Astrocyte (in vitro differentiated cells and primary cell): ENCODE measurements around the gene RALGPS1. TPM values are rescaled to one million over a fixed set of nuclear protein-coding genes. Genes with fewer than 3 reads are reported as not detected.

ENCODE experiments used
- DNase-seq: peaks from one replicate; pipeline ENCODE4 v3.0.0-alpha.2; 2010; ENCODE audit warnings: low read depth
- FAIRE-seq: peaks from 2 replicates; lab custom pipeline; 2011; peaks lifted over from hg19 to GRCh38; lab: Jason Lieb, UNC
- H2AFZ ChIP-seq: 2 replicates; pipeline ENCODE4 v1.6.0; 2012; ENCODE audit warnings: low read depth, low read length, inconsistent platforms
- H3K27ac ChIP-seq: 2 replicates; pipeline ENCODE4 v1.5.1; 2011; ENCODE audit warnings: low read depth, low read length, inconsistent platforms
- H3K27me3 ChIP-seq: 2 replicates; pipeline ENCODE4 v1.6.0; 2011; ENCODE audit warnings: low read length, inconsistent platforms; ENCODE audit not compliant: insufficient read depth
- H3K36me3 ChIP-seq: 2 replicates; pipeline ENCODE4 v1.5.1; 2011; ENCODE audit warnings: low read length, inconsistent platforms; ENCODE audit not compliant: insufficient read depth
- H3K4me1 ChIP-seq: 2 replicates; pipeline ENCODE4 v1.5.1; 2011; ENCODE audit warnings: low read length, inconsistent platforms; ENCODE audit not compliant: insufficient read depth
- H3K4me2 ChIP-seq: 2 replicates; pipeline ENCODE4 v1.6.0; 2012; ENCODE audit warnings: low read length, inconsistent platforms
- H3K4me3 ChIP-seq: 2 replicates; pipeline ENCODE4 v1.5.1; 2011; ENCODE audit warnings: low read depth, mild to moderate bottlenecking, low read length, inconsistent platforms; ENCODE audit not compliant: insufficient read depth
- H3K79me2 ChIP-seq: 2 replicates; pipeline ENCODE4 v1.6.0; 2012; ENCODE audit warnings: mild to moderate bottlenecking, low read length, inconsistent platforms; ENCODE audit not compliant: insufficient read depth
- H3K9ac ChIP-seq: 2 replicates; pipeline ENCODE4 v1.6.0; 2012; ENCODE audit warnings: mild to moderate bottlenecking, low read length, inconsistent platforms
- H3K9me3 ChIP-seq: 2 replicates; pipeline ENCODE4 v1.5.1; 2012; ENCODE audit warnings: low read depth, mild to moderate bottlenecking, low read length, inconsistent platforms; ENCODE audit not compliant: insufficient read depth
- H4K20me1 ChIP-seq: 2 replicates; pipeline ENCODE4 v1.6.0; 2012; ENCODE audit warnings: low read length, inconsistent platforms; ENCODE audit not compliant: insufficient read depth
- H3K27ac Mint-ChIP-seq: one replicate; pipeline ENCODE4 v1.8.0; 2021; ENCODE audit warnings: mild to moderate bottlenecking, mixed read lengths; ENCODE audit not compliant: unreplicated experiment
- H3K27me3 Mint-ChIP-seq: one replicate; pipeline ENCODE4 v1.8.0; 2021; ENCODE audit warnings: low read depth, mixed read lengths; ENCODE audit not compliant: unreplicated experiment
- H3K36me3 Mint-ChIP-seq: one replicate; pipeline ENCODE4 v1.8.0; 2021; ENCODE audit warnings: low read depth, mixed read lengths; ENCODE audit not compliant: unreplicated experiment
- H3K4me1 Mint-ChIP-seq: one replicate; pipeline ENCODE4 v1.8.0; 2021; ENCODE audit warnings: low read depth, mixed read lengths; ENCODE audit not compliant: unreplicated experiment
- H3K4me3 Mint-ChIP-seq: one replicate; pipeline ENCODE4 v1.8.0; 2021; ENCODE audit warnings: mild to moderate bottlenecking, moderate library complexity, mixed read lengths; ENCODE audit not compliant: unreplicated experiment
- H3K9me3 Mint-ChIP-seq: one replicate; pipeline ENCODE4 v1.8.0; 2021; ENCODE audit warnings: mild to moderate bottlenecking, mixed read lengths; ENCODE audit not compliant: unreplicated experiment
- EZH2 ChIP-seq: IDR thresholded peaks from 2 replicates; pipeline ENCODE4 v1.6.1; 2012; ENCODE audit warnings: mild to moderate bottlenecking, low read length, inconsistent platforms; ENCODE audit not compliant: insufficient read depth
- total RNA-seq: library from RNA; stranded (reverse); gene quantifications from 2 replicates; pipeline ENCODE4 v1.2.1, GENCODE V29; 2021
- TF ChIP-seq, protein P1 (sequence below): IDR thresholded peaks from 2 replicates; pipeline ENCODE4 v1.5.1; 2011; ENCODE audit warnings: low read depth, mild to moderate bottlenecking, inconsistent platforms, low read length, moderate library complexity; ENCODE audit not compliant: insufficient read depth

Gene RALGPS1
- total RNA-seq, 1 donor from 2014 or later, result 2.8 TPM

DNA sequence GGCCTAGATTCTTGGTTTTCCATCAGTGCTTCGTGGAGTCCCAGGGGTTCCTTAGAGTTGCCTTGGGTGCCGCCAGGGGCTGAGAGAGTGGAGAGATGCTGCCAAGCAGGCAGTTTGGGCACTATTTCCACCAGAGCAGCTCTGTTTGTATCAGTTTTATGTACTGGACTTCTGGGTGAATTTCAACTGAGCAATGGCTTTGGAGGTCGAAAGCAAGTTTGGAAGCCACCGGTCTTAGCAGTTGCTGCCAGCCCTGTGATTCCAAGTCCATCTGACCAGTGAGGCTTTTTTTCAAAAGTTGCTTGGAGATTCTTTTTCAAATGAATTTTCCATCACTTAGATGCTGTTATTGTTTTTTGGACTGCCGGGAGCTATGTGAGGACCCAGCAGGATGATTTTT is 139.4 kb downstream of the RALGPS1 start:
- H3K36me3 Mint-ChIP-seq, result no peaks in the 10 kb centered on the region
- DNase-seq, result no peak
- no peak overlapping the region for H3K4me2 ChIP-seq

DNA sequence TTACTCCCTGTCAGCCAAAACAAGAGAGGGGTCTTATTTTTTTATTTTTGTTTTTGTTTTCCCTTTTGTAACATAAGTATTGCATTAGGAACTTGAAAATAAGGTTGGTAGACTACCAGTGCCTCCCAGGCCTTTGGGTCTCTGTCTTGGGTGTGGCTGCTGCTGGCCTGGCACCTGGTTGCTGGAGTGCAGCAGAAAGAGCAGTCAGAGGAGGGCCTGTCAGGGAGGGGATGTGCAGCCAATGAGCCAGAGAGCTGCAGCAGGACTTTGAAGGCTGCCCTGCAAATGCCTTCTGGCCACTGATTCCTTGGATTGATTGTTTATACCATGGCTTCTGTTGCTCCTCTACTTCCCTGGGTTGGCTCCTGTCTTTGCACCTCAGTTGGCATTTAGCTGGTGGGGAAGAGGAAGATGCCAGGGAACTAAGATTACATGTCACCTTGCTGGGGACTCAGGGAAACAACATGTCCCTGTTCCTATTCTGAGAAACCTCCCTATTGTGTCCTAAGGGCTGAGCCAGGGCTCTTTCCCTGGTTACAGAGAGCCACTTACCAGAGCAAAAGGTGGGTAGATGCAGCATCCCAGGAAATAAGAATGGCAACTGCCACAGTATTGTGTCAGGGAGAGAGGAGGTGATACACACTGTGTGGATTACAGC is 141.3 kb downstream of the RALGPS1 start:
- Histone ChIP-seq H4K20me1 (no peaks in the 10 kb centered on the region), H3K27me3 (peaks cover 3% of the 10 kb centered on the region), H3K79me2 (no peaks in the 10 kb centered on the region), H3K4me2 (no peak overlapping the region), H3K9ac (no peak overlapping the region), H2AFZ (no peak overlapping the region), H3K4me1 (no peaks in the 10 kb centered on the region), H3K27ac (no peak overlapping the region), H3K9me3 (no peaks in the 10 kb centered on the region), H3K4me3 (no peak overlapping the region), H3K36me3 (no peaks in the 10 kb centered on the region)
- Mint-ChIP-seq H3K4me1 (peaks cover 7% of the 10 kb centered on the region), H3K4me3 (no peak overlapping the region), H3K36me3 (no peaks in the 10 kb centered on the region), H3K9me3 (no peaks in the 10 kb centered on the region), H3K27me3 (peaks cover 11% of the 10 kb centered on the region), H3K27ac (no peak overlapping the region)
- FAIRE-seq, result no peak
- TF ChIP-seq EZH2, result no peak
- TF ChIP-seq, protein P1, sequence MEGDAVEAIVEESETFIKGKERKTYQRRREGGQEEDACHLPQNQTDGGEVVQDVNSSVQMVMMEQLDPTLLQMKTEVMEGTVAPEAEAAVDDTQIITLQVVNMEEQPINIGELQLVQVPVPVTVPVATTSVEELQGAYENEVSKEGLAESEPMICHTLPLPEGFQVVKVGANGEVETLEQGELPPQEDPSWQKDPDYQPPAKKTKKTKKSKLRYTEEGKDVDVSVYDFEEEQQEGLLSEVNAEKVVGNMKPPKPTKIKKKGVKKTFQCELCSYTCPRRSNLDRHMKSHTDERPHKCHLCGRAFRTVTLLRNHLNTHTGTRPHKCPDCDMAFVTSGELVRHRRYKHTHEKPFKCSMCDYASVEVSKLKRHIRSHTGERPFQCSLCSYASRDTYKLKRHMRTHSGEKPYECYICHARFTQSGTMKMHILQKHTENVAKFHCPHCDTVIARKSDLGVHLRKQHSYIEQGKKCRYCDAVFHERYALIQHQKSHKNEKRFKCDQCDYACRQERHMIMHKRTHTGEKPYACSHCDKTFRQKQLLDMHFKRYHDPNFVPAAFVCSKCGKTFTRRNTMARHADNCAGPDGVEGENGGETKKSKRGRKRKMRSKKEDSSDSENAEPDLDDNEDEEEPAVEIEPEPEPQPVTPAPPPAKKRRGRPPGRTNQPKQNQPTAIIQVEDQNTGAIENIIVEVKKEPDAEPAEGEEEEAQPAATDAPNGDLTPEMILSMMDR, result no peak
- DNase-seq, result no peak

More for the DNA sequence above, 139.4 kb downstream of the RALGPS1 start:
- Histone ChIP-seq H3K36me3 (no peaks in the 10 kb centered on the region), H3K9ac (no peak overlapping the region), H3K27ac (no peak overlapping the region), H3K4me1 (peaks cover 4% of the 10 kb centered on the region), H3K27me3 (peaks cover 3% of the 10 kb centered on the region), H3K79me2 (no peaks in the 10 kb centered on the region), H4K20me1 (no peaks in the 10 kb centered on the region), H2AFZ (no peak overlapping the region), H3K4me3 (no peak overlapping the region), H3K9me3 (no peaks in the 10 kb centered on the region)
- Mint-ChIP-seq H3K27me3 (peaks cover 14% of the 10 kb centered on the region), H3K4me3 (no peak overlapping the region), H3K27ac (no peak overlapping the region), H3K9me3 (peaks cover 2% of the 10 kb centered on the region), H3K4me1 (peaks cover 12% of the 10 kb centered on the region)
- TF ChIP-seq, protein P1, result no peak
- TF ChIP-seq EZH2, result no peak
- FAIRE-seq, result no peak

DNA sequence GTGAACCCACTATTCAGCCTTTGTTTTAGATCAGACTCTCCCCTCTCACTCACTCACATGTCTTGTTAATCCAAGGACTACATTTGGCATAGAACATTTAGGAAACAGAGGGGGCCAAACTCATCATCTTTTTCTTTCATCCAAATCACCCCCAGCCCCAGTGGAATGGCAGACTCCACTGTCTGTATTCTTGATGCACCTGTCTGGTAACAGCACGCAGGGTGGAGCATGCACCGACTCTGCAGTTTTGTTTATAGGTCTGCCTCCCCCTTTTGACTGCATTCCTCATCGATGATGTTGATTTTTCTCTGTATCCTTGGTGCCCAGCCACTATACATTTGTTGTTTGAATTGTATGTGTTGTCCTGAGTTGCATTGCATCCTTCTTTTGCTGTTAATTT is 141.9 kb downstream of the RALGPS1 start:
- Histone ChIP-seq H3K4me3 (no peak overlapping the region), H3K4me2 (no peak overlapping the region), H4K20me1 (no peaks in the 10 kb centered on the region), H3K9ac (no peak overlapping the region), H3K9me3 (no peaks in the 10 kb centered on the region), H3K4me1 (no peaks in the 10 kb centered on the region), H3K27me3 (peaks cover 3% of the 10 kb centered on the region), H3K27ac (no peak overlapping the region), H2AFZ (no peak overlapping the region), H3K79me2 (no peaks in the 10 kb centered on the region), H3K36me3 (no peaks in the 10 kb centered on the region)
- H3K4me3 Mint-ChIP-seq, result no peak overlapping the region
- DNase-seq, result no peak
- TF ChIP-seq, protein P1, result no peak
- no peak for TF ChIP-seq EZH2
- no peaks in the 10 kb centered on the region for H3K9me3 Mint-ChIP-seq
- H3K27ac Mint-ChIP-seq, result no peak overlapping the region
- no peak for FAIRE-seq
- H3K36me3 Mint-ChIP-seq, result no peaks in the 10 kb centered on the region
- H3K4me1 Mint-ChIP-seq, result peaks cover 7% of the 10 kb centered on the region
- peaks cover 9% of the 10 kb centered on the region for H3K27me3 Mint-ChIP-seq
